HS-5 (cell line): Measurements from ENCODE around the gene SPIN1.
A peak's percentile ranks its signal among the peaks of the same experiment; 100 is the strongest.

Experiments used
- DNase-seq: peaks from one replicate; pipeline ENCODE4 v3.0.0-alpha.2; 2012; ENCODE audit warnings: low read depth

SPIN1 gene

DNA sequence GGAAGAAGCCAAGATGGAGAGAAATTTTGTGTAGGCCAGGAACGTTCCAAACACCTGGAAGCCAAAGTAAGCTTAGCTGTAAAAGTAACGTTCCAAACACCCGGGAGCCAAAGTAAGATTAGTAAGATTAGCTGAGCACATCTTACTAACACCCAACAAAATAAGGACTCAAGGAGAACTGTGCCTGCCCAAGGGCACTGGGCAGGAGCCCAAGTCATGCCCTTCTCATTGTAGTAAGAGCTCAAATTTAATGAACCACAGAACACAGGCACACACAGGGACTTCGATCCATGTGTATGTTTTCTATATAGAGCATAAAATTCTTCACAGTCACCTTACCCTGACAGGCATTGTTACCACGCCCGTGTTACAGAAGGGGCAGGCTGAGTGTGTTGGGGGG is 110.6 kb downstream of the SPIN1 start:
- DNase-seq: no peak

DNA sequence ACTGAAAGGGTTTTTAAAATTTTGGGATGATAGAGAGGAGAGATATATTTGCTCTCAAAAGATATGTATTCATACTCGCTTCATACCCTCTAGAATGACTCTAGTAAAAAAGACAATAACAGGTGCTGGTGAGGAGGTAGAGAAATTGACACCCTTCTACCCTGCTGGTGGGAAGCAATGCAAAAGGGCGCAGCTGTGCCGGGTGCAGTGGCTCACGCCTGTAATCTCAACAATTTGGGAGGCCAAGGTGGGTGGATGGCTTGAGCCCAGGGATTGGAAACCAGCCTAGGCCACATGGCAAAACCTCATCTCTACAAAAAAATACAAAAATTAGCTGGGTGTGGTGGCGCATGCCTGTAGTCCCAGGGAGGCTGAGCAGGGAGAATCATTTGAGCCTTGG is 112.8 kb downstream of the SPIN1 start:
- DNase-seq: no peak

DNA sequence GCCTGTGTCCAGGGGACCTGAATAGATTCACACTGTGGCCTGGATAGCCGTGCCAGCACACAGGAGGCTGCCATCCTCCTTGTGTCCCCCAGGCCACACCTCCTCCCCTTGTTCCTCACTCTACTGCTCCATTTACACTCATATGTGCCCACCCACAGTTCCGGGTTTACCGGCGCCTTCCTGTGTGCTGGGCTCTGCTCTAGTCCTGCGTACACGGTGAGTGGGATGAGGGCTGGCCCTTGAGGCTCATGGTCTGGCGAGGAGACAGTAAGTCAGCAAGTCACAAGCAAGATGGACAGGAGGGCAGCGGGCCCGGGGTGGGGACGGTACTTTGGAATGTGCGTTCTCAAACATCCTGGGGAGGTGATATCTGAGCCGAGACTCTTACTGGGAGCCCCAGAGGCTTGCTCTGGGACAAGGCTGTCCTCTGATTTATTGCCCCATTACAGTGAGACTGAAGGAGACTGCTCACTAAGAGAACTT is 114.3 kb downstream of the SPIN1 start:
- no peak for DNase-seq

DNA sequence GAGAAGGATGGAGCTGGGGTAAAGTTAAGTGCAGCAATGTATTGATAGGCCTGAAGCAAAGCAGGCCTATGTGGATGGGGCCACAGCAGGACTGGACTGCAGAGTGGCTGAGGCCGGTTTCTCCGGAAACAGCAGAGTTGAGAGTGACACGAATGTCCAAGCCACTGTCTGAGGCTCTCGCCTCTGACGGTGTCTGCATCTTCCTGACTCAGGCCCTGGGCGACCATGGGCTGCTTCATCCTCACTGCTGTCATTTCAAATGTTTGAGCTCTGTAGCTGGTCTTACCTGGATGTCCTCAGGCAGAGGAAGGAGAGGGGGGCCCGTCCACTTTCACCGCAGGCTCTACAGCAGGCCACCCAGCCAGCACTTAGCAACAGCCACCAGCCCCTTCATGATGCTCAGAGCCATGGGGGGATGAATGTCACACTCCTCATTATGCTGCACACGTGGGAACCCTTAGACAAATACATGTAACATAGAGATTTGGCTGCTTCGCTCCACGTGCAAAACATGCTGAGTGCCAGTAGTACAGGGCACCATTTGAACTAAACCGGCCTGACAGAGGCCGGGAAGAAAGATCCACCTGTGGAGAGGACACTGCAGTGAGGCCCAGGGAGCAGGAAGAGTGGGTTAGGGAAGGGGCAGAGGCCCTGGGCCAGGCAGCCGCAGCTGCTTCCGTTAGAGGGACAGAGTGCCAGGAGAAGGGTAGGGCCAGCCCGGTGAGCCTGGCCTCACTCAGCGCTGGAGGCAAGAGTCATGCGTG is 115.0 kb downstream of the SPIN1 start:
- no peak for DNase-seq

DNA sequence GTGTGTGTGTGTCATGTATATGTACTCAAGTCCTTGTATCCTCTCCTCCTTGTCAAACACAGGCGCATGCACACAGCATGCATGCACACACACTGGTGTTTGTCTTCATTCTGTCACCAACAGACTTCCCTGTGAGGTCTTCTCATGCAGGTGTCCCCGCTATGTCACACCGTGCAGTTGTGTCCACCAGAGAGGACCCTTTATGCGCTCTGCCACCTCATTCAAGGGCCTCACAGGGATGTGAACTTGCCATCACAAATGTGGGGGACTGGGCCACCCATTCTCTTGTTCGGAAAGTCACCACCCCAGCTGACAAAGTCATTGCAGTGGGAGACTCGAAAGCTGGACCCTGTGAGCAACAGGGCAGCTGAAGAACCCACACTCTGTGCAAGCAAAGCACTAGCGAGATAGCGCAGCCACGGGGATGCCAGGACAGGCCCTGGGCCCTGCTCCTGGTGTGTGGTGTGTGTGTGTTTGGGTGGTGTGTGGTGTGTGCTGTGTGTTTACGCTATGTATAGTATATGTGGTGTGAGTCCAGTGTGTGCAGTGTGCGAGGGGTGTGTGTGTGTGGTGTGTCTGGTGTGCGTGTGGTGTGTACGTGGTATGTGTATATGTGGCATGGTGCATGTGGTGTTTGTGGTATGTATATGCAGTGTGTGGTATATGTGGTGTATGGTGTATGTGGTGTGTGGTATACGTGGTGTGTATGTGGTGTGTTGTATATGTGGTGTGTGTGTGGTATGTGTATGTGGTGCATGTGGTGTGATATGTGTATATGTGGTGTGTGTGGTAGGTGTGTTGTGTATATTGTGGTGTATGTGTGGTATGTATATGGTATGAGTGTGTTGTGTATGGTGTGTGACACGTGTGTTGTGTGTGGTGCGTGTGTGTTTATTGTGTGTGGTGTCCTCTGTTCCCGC is 115.9 kb downstream of the SPIN1 start:
- DNase-seq: no peak

DNA sequence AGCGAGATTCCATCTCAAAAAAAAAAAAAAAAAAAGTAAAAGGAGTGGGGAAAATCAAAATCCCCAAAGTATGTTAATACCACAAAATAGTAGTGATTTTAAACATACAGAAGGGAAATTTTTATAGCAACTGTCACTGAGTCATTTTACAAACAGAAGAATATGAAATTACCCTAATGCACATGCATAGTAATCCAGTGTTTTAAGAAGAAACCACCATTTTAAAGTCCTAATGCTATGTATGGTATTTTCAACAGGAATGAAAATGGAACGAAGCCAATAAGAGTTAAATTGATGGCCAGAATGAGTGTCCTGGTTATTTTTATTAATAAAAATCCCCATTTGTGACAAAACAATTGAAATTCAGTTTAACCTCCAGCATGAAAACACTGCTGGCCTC is 120.1 kb downstream of the SPIN1 start:
- DNase-seq: no peak

DNA sequence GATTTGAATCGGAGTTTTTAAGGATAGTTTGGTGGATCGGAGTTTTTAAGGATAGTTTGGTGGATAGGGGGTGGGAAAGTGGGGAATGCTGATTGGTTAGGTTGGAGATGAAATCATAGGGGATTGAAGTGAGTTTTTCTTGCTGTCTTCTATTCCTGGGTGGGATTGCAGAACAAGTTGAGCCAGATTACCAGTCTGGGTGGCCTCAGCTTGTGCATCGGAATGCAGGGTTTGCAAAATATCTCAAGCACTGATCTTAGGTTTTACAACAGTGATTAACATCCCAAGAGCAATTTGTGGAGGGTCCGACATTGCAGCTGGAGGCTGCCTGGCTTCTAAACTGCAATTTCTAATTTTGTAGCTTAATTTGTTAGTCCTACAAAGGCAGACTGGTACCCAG is 123.7 kb downstream of the SPIN1 start:
- DNase-seq: no peak

DNA sequence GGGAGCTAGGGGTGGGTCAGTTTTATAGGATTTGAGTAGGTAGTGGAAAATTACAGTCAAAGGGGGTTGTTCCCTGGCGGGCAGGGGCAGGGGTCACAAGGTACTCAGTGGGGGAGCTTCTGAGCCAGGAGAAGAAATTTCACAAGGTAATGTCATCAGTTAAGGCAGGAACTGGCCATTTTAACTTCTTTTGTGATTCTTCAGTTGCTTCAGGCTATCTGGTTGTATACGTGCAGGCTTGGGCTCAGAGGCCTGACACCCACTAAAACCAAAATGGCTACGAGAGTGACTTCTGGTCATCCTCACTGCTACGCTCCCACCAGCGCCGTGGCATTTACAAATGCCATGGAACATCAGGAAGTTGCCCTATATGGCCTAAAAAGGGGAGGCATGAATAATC is 126.0 kb downstream of the SPIN1 start:
- no peak for DNase-seq

DNA sequence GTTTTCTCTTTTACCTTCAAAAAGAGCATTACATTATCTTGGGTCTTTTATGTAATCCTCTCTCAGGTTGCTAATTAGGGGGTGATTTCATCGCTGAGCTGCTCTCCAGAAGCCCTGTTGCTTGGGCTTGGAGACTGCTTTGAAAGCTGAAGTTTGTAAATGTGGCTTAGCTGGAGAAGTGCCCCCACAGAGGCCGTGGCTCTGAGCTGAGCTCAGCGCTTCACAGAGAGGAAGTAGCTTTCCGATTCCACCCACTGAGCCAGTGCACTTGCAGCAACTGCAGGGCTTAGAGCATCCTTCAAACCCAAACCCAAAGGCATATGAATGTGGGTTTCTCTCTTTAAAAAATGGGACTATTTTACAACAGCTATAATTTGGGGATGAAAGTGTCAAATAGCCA is 133.1 kb downstream of the SPIN1 start:
- no peak for DNase-seq

DNA sequence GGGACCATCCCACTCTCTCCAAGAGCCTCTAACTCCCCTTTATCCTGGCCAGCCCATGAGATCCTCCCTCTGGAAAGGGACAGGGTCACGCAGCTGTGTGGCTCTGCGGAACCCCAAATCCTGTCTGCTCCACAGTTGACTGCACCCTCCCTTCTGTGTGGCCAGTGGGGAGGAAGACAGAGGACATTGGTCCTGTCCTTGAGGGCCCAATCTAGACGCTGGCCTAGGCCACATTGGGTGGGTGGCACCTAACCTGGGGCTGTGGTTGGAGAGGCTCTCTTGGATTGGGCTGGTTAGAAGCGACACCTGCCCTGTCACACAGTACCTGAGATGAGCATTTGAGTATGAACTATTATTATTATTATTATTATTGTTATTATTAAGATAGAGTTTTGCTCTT is 134.1 kb downstream of the SPIN1 start:
- DNase-seq: no peak

DNA sequence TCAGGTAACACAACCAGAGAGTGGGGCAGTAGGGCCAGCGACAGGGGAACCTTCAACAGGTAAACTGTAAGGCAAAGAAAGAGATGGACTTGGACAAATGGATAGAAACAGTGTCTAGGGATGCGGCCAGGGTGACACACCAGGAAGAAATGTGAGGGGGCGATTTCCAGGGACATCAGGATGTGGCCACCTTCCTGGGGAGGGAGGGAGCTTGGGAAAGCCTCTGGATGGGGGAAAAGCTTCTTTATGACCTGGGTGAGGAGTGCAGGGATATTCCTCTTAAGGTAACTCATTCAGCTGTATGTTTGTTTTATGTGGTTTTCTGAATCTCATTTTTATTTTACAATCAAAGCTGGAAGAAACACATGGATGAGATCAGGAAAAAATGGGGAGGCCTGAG is 134.8 kb downstream of the SPIN1 start:
- DNase-seq: peak; percentile 34

DNA sequence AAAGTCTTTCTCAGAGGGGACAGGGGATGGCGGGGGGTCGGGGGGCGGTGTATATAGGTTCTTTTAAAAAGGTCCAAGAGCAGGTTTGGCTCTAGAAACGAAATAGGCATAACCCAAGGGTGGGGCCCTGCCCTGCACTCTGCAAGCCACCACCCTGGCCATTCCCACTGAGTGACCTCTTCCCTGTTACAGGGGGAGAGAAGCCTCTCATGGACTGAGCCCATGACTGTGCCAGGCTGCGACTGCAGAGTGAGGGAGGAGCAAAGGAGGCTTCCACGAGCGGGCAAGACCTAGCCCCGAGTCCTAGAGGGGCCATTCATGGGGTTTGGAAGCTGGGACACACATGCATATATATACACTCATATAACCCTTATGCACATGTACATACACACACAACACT is 136.7 kb downstream of the SPIN1 start:
- no peak for DNase-seq

DNA sequence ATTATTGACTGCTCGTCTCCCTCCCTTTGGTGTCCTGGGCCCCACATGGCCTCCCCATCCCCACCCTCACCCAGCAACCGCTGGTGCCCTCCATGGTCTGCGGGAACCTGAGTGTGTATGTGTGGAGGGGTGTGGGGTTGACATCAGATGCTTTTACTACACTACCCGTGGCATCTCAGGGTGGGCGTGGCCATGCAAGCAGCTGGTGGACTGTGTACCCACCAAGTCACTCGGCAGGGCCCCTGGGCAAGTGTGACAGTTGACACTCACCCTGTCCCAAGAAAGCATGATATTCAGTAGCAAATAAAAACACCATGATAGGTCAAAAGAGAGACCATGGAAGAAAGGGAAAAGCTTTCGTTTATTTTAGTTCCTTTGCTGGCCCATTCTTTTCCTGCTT is 139.4 kb downstream of the SPIN1 start:
- DNase-seq: no peak
